Gastrocnemius medialis (tissue), 4 donors: ENCODE measurements around the gene SMTN. TPM values are rescaled to one million over a fixed set of nuclear protein-coding genes. Genes with fewer than 3 reads are reported as not detected.
"Not testable (repeated sequence)": the region's sequence is repeated elsewhere in the genome, so short reads cannot be mapped to it uniquely, and the experiment has no call there.

Source experiments
- ATAC-seq, 2 donors: fragments of 150-250 bp; one replicate each; pipeline ENCODE4 v1.9.1; 2016
- DNase-seq, 2 donors: peaks; one replicate each; pipeline ENCODE4 v3.0.0-alpha.2; 2019
- H3K27ac ChIP-seq, 4 donors: fragments of 200-600 bp; sonication (generic); 1 replicate in 1 of 4; 2 replicates in 3 of 4; pipeline ENCODE4 v1.5.1; 2016 to 2018; ENCODE audit warnings: mild to moderate bottlenecking in 2 of 4, moderate library complexity in 1 of 4
- H3K27me3 ChIP-seq, 3 donors: fragments of 200-600 bp; sonication (generic) in 2 of 3; 1 replicate in 1 of 3; 2 replicates in 2 of 3; pipeline versions ENCODE4 v1.5.1 to v1.6.0; 2016 to 2019; ENCODE audit warnings: mild to moderate bottlenecking in 1 of 3, moderate library complexity in 1 of 3
- H3K36me3 ChIP-seq, 2 donors: fragments of 200-600 bp; sonication (generic) in 1 of 2; one replicate each; pipeline ENCODE4 v1.5.1; 2017 to 2018
- H3K4me1 ChIP-seq, 2 donors: fragments of 200-600 bp; sonication (generic) in 1 of 2; one replicate each; pipeline ENCODE4 v1.5.1; 2016 to 2017; ENCODE audit warnings: mild to moderate bottlenecking in 2 of 2
- H3K4me3 ChIP-seq, 4 donors: fragments of 200-600 bp; sonication (generic) in 3 of 4; 1 replicate in 1 of 4; 2 replicates in 3 of 4; pipeline ENCODE4 v1.5.1; 2016 to 2019; ENCODE audit warnings: mild to moderate bottlenecking in 2 of 4
- H3K9me3 ChIP-seq, 3 donors: fragments of 200-600 bp; sonication (generic) in 2 of 3; 1 replicate in 1 of 3; 2 replicates in 2 of 3; pipeline ENCODE4 v1.5.1; 2016 to 2019
- CTCF ChIP-seq, 5 experiments: fragments of 450-650 bp in 3 of 5; fragments of 200-600 bp in 2 of 5; sonication (generic) in 2 of 5; IDR thresholded peaks in 4 of 5; conservative IDR thresholded peaks in 1 of 5; 1 replicate in 4 of 5; 2 replicates in 1 of 5; pipeline ENCODE4 v1.5.1; 2016 to 2019; ENCODE audit warnings: antibody characterized with exemption in 5 of 5, mild to moderate bottlenecking in 3 of 5, moderate library complexity in 3 of 5
- POLR2A ChIP-seq, 2 donors: fragments of 450-650 bp; IDR thresholded peaks; one replicate each; pipeline ENCODE4 v1.6.1; 2017; ENCODE audit warnings: antibody characterized with exemption in 2 of 2, mild to moderate bottlenecking in 2 of 2, moderate library complexity in 2 of 2
- in situ Hi-C, 4 donors: fragments of 200-750 bp; cut with MboI; loops; one replicate each; pipeline versions ENCODE4 v1.15.0 to v1.8.0; 2017; ENCODE audit warnings: low sequenced_read_pairs in 4 of 4
- intact Hi-C: fragments of 100-400 bp; cut with DNase I; formaldehyde crosslinking; loops from one replicate; pipeline ENCODE4 v1.15.1; 2023; ENCODE audit warnings: low total_unique reads
- total RNA-seq, 4 donors: library from RNA; depleted of rRNA; stranded (reverse); fragments of >200 nt; gene quantifications; one replicate each; pipeline versions ENCODE4 v1.1.0 to v1.2.3, GENCODE V29; 2016

SMTN gene
- total RNA-seq, 4 donors from 2014 or later: 39.5 to 104 (median 45.3) TPM

GRCh38 chr22:31095637-31096249, 14.6 kb downstream of the SMTN start:
- peaks cover 0 to 62% of the 10 kb centered on the region in 2 donors for H3K36me3 ChIP-seq
- no peak overlapping the region for H3K4me3 ChIP-seq
- H3K4me1 ChIP-seq: peaks cover 48 to 72% of the 10 kb centered on the region in 2 donors
- ATAC-seq (no peak), DNase-seq (no peak)
- peak overlapping the region; percentile 93 to 98 (median 95) for H3K27ac ChIP-seq
- no peaks in the 10 kb centered on the region for H3K9me3 ChIP-seq
- TF ChIP-seq POLR2A (IDR thresholded peaks at IDR 0.05) (no peak), CTCF (IDR thresholded peaks at IDR 0.05 in 4 of 5, conservative IDR thresholded peaks at IDR 0.05 in 1 of 5) (no peak)
- intact Hi-C loops: no loop called here
- in situ Hi-C loops: loop anchor here in 1 of 4 donors (10.0 kb wide), 1 partner anchor 139 kb away; no protein-coding TSS in a partner anchor
- H3K27me3 ChIP-seq: no peaks in the 10 kb centered on the region

GRCh38 chr22:31096657-31097279, 15.7 kb downstream of the SMTN start:
- Histone ChIP-seq H3K27me3 (no peaks in the 10 kb centered on the region), H3K27ac (peak overlapping the region; percentile 93 to 98 (median 96)), H3K36me3 (peaks cover 0 to 57% of the 10 kb centered on the region in 2 donors), H3K9me3 (no peaks in the 10 kb centered on the region), H3K4me3 (no peak overlapping the region), H3K4me1 (peaks cover 54 to 72% of the 10 kb centered on the region in 2 donors)
- in situ Hi-C loops: loop anchor here in 1 of 4 donors (10.0 kb wide), 1 partner anchor 138 kb away; no protein-coding TSS in a partner anchor
- DNase-seq: no peak
- intact Hi-C loops: no loop called here
- ATAC-seq: no peak
- no peak for TF ChIP-seq POLR2A (IDR thresholded peaks at IDR 0.05)
- TF ChIP-seq CTCF (IDR thresholded peaks at IDR 0.05 in 4 of 5, conservative IDR thresholded peaks at IDR 0.05 in 1 of 5): no peak

- peaks cover 0 to 57% of the 10 kb centered on the region in 2 donors for H3K36me3 ChIP-seq
- in situ Hi-C loops: loop anchor here in 1 of 4 donors (10.0 kb wide), 1 partner anchor 137 kb away; no protein-coding TSS in a partner anchor
- ATAC-seq, DNase-seq, H3K27me3 ChIP-seq, intact Hi-C loops, H3K9me3 ChIP-seq, H3K4me3 ChIP-seq: not testable (repeated sequence)
- peak overlapping the region; percentile 93 to 98 (median 96) for H3K27ac ChIP-seq
- peaks cover 56 to 71% of the 10 kb centered on the region in 2 donors for H3K4me1 ChIP-seq
Observed at GRCh38 chr22:31097539-31097938, 16.4 kb downstream of the SMTN start.

GRCh38 chr22:31097941-31098631, 17.0 kb downstream of the SMTN start:
- intact Hi-C loops (no loop called here), in situ Hi-C loops (loop anchor here in 1 of 4 donors (10.0 kb wide), 1 partner anchor 137 kb away; no protein-coding TSS in a partner anchor)
- H3K27me3 ChIP-seq: no peaks in the 10 kb centered on the region
- peaks cover 57 to 72% of the 10 kb centered on the region in 2 donors for H3K4me1 ChIP-seq
- no peak overlapping the region for H3K4me3 ChIP-seq
- H3K27ac ChIP-seq: peak overlapping the region; percentile 93 to 98 (median 96)
- ATAC-seq (no peak), DNase-seq (peak in 1 of 2 donors; percentile 20)
- peaks cover 0 to 57% of the 10 kb centered on the region in 2 donors for H3K36me3 ChIP-seq
- TF ChIP-seq POLR2A (IDR thresholded peaks at IDR 0.05): no peak
- no peak for TF ChIP-seq CTCF (IDR thresholded peaks at IDR 0.05 in 4 of 5, conservative IDR thresholded peaks at IDR 0.05 in 1 of 5)
- H3K9me3 ChIP-seq: no peaks in the 10 kb centered on the region
